Measurements from ENCODE around the gene TBL2.

The TBL2 gene

GRCh38 chr7:73597978-73598782, 19.8 kb upstream of the TBL2 start (continued):
- TF ChIP-seq ZNF639 (tag by site-specific recombination; IDR thresholded peaks at IDR 0.05), result no peak
- no peak for TF ChIP-seq ZNF157 (tag by site-specific recombination; IDR thresholded peaks at IDR 0.05)
- peak; percentile 68 for TF ChIP-seq EGR2 (tag by site-specific recombination; IDR thresholded peaks at IDR 0.05; ENCODE audit: low read depth)
- no peak for TF ChIP-seq ZSCAN4 (tag by site-specific recombination; IDR thresholded peaks at IDR 0.05)
- TF ChIP-seq ZNF223 (tag by site-specific recombination; IDR thresholded peaks at IDR 0.05), result no peak

GRCh38 chr7:73596191-73597065, 18.0 kb upstream of the TBL2 start:
- Histone ChIP-seq H3K4me3 (ENCODE audit: low read depth, low read length) (no peak overlapping the region), H3K4me1 (ENCODE audit: control insufficient read depth, insufficient read depth, low read length) (no peaks in the 10 kb centered on the region), H3K9me3 (ENCODE audit: control insufficient read depth, insufficient read depth, low read depth, low read length) (no peaks in the 10 kb centered on the region), H3K27ac (ENCODE audit: extremely low read depth, low read depth, low read length) (no peak overlapping the region), H3K36me3 (ENCODE audit: control insufficient read depth in 2 of 2, insufficient read depth in 1 of 2, low read length in 2 of 2) (no peaks in the 10 kb centered on the region)
- no peak for TF ChIP-seq ZSCAN23 (tag by site-specific recombination; IDR thresholded peaks at IDR 0.05)
- TF ChIP-seq ZNF239 (tag by site-specific recombination; IDR thresholded peaks at IDR 0.05), result no peak
- TF ChIP-seq ZNF184 (tag by site-specific recombination; IDR thresholded peaks at IDR 0.05), result no peak
- TF ChIP-seq ZNF23 (tag by site-specific recombination; IDR thresholded peaks at IDR 0.05; ENCODE audit: borderline replicate concordance), result no peak
- TF ChIP-seq ZNF248 (tag by site-specific recombination; IDR thresholded peaks at IDR 0.05), result no peak
- no peak for TF ChIP-seq PBX3 (CRISPR knock-in tag; IDR thresholded peaks at IDR 0.05)
- TF ChIP-seq TCF7L2 (IDR thresholded peaks at IDR 0.05; ENCODE audit: borderline replicate concordance, low read depth, low read length), result no peak
- ChIA-PET CTCF (interaction anchor here (1.0 kb wide), 1 partner anchor 12 kb away, joined by 4 read pairs; no protein-coding TSS in a partner anchor), POLR2A (interaction anchor here (0.6 kb wide), 2 partner anchors 9 to 106 kb away, joined by 5 read pairs; no protein-coding TSS in a partner anchor)

GRCh38 chr7:73595358-73595757, 17.0 kb upstream of the TBL2 start:
- H3K4me1 ChIP-seq (ENCODE audit: control insufficient read depth, insufficient read depth, low read length), result no peaks in the 10 kb centered on the region
- no peak overlapping the region for H3K4me3 ChIP-seq (ENCODE audit: low read depth, low read length)
- POLR2A ChIA-PET, result interaction anchor here (1.1 kb wide), 1 partner anchor 17 kb away, joined by 3 read pairs; the partner anchor contains the start of gene TBL2
- H3K9me3 ChIP-seq (ENCODE audit: control insufficient read depth, insufficient read depth, low read depth, low read length), result no peaks in the 10 kb centered on the region
- TF ChIP-seq SCRT1 (tag by site-specific recombination; IDR thresholded peaks at IDR 0.05; ENCODE audit: borderline replicate concordance) (no peak), KLF8 (tag by site-specific recombination; IDR thresholded peaks at IDR 0.05) (no peak), ZXDB (tag by site-specific recombination; IDR thresholded peaks at IDR 0.05) (no peak), ZNF174 (tag by site-specific recombination; IDR thresholded peaks at IDR 0.05) (no peak), ZNF10 (tag by site-specific recombination; IDR thresholded peaks at IDR 0.05) (no peak), ZFP41 (tag by site-specific recombination; IDR thresholded peaks at IDR 0.05; ENCODE audit: borderline replicate concordance) (no peak), MZF1 (tag by site-specific recombination; IDR thresholded peaks at IDR 0.05; ENCODE audit: borderline replicate concordance) (no peak), ZNF112 (tag by site-specific recombination; IDR thresholded peaks at IDR 0.05) (no peak), ZNF202 (tag by site-specific recombination; IDR thresholded peaks at IDR 0.05; ENCODE audit: borderline replicate concordance) (no peak), TRIM28 (IDR thresholded peaks at IDR 0.05; ENCODE audit: borderline replicate concordance, low read length) (no peak), ZNF747 (tag by site-specific recombination; IDR thresholded peaks at IDR 0.05) (no peak), ZNF2 (tag by site-specific recombination; IDR thresholded peaks at IDR 0.05) (no peak), KLF7 (tag by site-specific recombination; IDR thresholded peaks at IDR 0.05; ENCODE audit: borderline replicate concordance) (no peak)
- H3K36me3 ChIP-seq (ENCODE audit: control insufficient read depth in 2 of 2, insufficient read depth in 1 of 2, low read length in 2 of 2), result no peaks in the 10 kb centered on the region
- H3K27ac ChIP-seq (ENCODE audit: extremely low read depth, low read depth, low read length), result no peak overlapping the region
- CTCF ChIA-PET, result interaction anchor here (0.6 to 1.0 kb wide), 2 partner anchors 13 to 145 kb away, joined by 3 to 4 read pairs; no protein-coding TSS in a partner anchor
